Thoracic aorta (tissue), 2 donors: Measurements from ENCODE around the gene EIF3I. TPM values are rescaled to one million over a fixed set of nuclear protein-coding genes. Genes with fewer than 3 reads are reported as not detected.

Experiments
- ATAC-seq: fragments of 150-250 bp; one replicate; pipeline ENCODE4 v1.8.0; 2017; ENCODE audit warnings: low read depth; ENCODE audit not compliant: insufficient number of reproducible peaks, low FRiP score
- DNase-seq: peaks from one replicate; pipeline ENCODE4 v3.0.0-alpha.2; 2020; ENCODE audit warnings: low spot score
- H3K27ac ChIP-seq, 2 donors: fragments of 200-600 bp; sonication (generic); 1 replicate in 1 of 2; 2 replicates in 1 of 2; pipeline ENCODE4 v1.5.1; 2016; ENCODE audit warnings: mild to moderate bottlenecking in 2 of 2, moderate library complexity in 2 of 2
- H3K27me3 ChIP-seq: fragments of 200-600 bp; sonication (generic); replicated peaks from 2 replicates; pipeline ENCODE4 v1.6.0; 2016; ENCODE audit warnings: mild to moderate bottlenecking; ENCODE audit not compliant: insufficient read depth
- H3K36me3 ChIP-seq: fragments of 200-600 bp; sonication (generic); one replicate; pipeline ENCODE4 v1.5.1; 2016
- H3K4me1 ChIP-seq, 2 donors: fragments of 200-600 bp; sonication (generic); 1 replicate in 1 of 2; 2 replicates in 1 of 2; pipeline versions ENCODE4 v1.5.1 to v1.6.0; 2016; ENCODE audit warnings: low read depth in 2 of 2, mild to moderate bottlenecking in 1 of 2; ENCODE audit not compliant: control insufficient read depth in 1 of 2
- H3K4me3 ChIP-seq: fragments of 200-600 bp; sonication (generic); 2 replicates; pipeline ENCODE4 v1.5.1; 2016; ENCODE audit warnings: mild to moderate bottlenecking
- H3K9me3 ChIP-seq: fragments of 200-600 bp; sonication (generic); 2 replicates; pipeline ENCODE4 v1.5.1; 2016
- CTCF ChIP-seq: fragments of 200-600 bp; sonication (generic); IDR thresholded peaks from one replicate; pipeline ENCODE4 v1.5.1; 2019; ENCODE audit warnings: antibody characterized with exemption
- total RNA-seq, 2 donors: library from RNA; depleted of rRNA; stranded (reverse); fragments of >200 nt; gene quantifications; one replicate each; pipeline versions ENCODE4 v1.1.0 to v1.2.3, GENCODE V29; 2016

EIF3I gene
- total RNA-seq, 2 donors from 2014 or later: 105 to 114 TPM

GRCh38 chr1:32242341-32242851 lies 20.2 kb downstream of the EIF3I start:
- Histone ChIP-seq H3K4me1 (peaks cover 5 to 19% of the 10 kb centered on the region in 2 donors), H3K27ac (peak overlapping the region in 1 of 2 donors; percentile 84), H3K9me3 (no peaks in the 10 kb centered on the region), H3K36me3 (no peaks in the 10 kb centered on the region), H3K27me3 (no peaks in the 10 kb centered on the region), H3K4me3 (no peak overlapping the region)
- DNase-seq (no peak), ATAC-seq (no peak)
- TF ChIP-seq CTCF: no peak

- DNase-seq (no peak), ATAC-seq (no peak)
- Histone ChIP-seq H3K9me3 (no peaks in the 10 kb centered on the region), H3K4me3 (no peak within 1 kb of the TSS), H3K36me3 (no peaks in the 10 kb centered on the region), H3K27ac (peak within 1 kb of the TSS in 1 of 2 donors; percentile 22), H3K27me3 (no peaks in the 10 kb centered on the region), H3K4me1 (peaks cover 8 to 27% of the 10 kb centered on the region in 2 donors)
- no peak for TF ChIP-seq CTCF
Observed at GRCh38 chr1:32246888-32247273, 24.7 kb downstream of the EIF3I start, which contains the start of gene FAM167B. Gene FAM167B (plus strand): TSS chr1:32247222. CDS start chr1:32247422, 200 bp downstream.

- Histone ChIP-seq H3K27me3 (no peaks in the 10 kb centered on the region), H3K4me1 (peaks cover 8 to 23% of the 10 kb centered on the region in 2 donors), H3K27ac (peak overlapping the region in 1 of 2 donors; percentile 22), H3K4me3 (no peak overlapping the region), H3K36me3 (no peaks in the 10 kb centered on the region), H3K9me3 (no peaks in the 10 kb centered on the region)
- no peak for TF ChIP-seq CTCF
- DNase-seq (no peak), ATAC-seq (no peak)
Observed at GRCh38 chr1:32247452-32247851, 25.2 kb downstream of the EIF3I start.

GRCh38 chr1:32247983-32248889 lies 26.0 kb downstream of the EIF3I start:
- DNase-seq (peak; percentile 65), ATAC-seq (no peak)

More at GRCh38 chr1:32247983-32248889, 26.0 kb downstream of the EIF3I start:
- H3K9me3 ChIP-seq: no peaks in the 10 kb centered on the region
- no peak overlapping the region for H3K27ac ChIP-seq
- peaks cover 6 to 20% of the 10 kb centered on the region in 2 donors for H3K4me1 ChIP-seq
- no peaks in the 10 kb centered on the region for H3K36me3 ChIP-seq
- peak; percentile 88 for TF ChIP-seq CTCF
- peak overlapping the region; percentile 50 for H3K4me3 ChIP-seq
- no peaks in the 10 kb centered on the region for H3K27me3 ChIP-seq
